HG02981 (cell line): ENCODE measurements around the gene MDFIC2.

ENCODE experiments used
- ATAC-seq: cut with Tn5 transposase; IDR thresholded peaks from one replicate; pipeline ENCODE4 v1.9.1; 2021; ENCODE audit warnings: mild to moderate bottlenecking, moderate library complexity; ENCODE audit not compliant: unreplicated experiment

The MDFIC2 gene

GRCh38 chr3:70185661-70186060, 126.8 kb downstream of the MDFIC2 start:
- ATAC-seq, result no peak

- no peak for ATAC-seq
These were observed 128.5 kb downstream of the MDFIC2 start for GRCh38 chr3:70183781-70184504.

GRCh38 chr3:70182166-70182565, 130.3 kb downstream of the MDFIC2 start:
- no peak for ATAC-seq

GRCh38 chr3:70180664-70181063, 131.8 kb downstream of the MDFIC2 start:
- no peak for ATAC-seq

- no peak for ATAC-seq
These were observed 133.3 kb downstream of the MDFIC2 start for GRCh38 chr3:70179111-70179510.

DNA sequence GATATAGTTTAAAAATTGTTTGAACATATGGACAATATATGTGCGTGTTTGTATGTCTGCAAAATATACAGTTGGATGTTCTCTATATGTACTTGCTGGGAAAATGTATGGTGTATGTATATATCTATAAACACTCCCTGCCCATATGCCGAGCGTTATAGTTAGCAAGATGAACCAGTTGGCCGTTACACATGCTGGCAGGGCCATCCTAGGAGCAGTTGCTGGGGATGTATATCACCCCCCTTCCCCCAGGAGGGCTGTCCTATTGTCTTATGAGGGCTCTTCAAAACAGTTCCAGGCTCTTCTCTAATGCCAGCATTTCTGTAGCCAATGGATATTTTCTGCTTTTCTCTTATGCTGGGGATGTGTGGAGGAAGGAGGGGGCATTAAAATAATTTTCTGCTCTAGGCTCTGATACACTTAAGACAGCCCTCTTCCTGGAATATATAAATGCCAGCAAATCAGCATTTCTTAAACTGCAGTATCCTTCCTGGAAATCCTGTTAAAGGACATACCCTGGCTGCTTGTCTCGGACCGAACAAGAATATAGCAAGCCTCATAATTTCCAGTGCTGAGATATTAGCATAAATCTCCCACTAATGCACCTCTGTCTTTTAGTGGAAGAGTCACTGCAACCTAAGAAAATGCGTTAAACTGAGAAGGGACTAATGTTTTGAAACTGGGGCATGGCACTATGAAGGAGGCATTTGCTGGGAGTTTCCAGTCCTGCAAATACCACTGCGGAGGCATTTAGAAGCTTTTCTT, 134.4 kb downstream of the MDFIC2 start:
- ATAC-seq, result no peak

DNA sequence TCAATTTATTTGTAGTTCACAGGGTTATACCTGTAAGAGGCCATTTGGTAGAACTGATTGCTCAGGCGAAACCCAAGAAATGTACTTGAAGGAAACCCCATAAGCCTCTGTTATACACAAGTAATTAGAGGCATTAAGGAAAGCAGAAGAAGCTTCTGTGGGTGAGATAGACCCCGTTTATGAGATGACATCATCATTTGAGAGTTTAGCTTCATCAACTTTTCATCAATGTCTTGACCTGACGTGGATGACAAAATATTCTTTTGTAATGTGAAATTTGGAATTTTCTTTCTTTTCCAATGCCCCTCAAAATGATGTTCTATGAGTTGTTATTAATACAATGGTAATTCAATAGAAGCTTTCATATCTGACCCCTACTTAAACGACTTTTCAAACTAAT, 136.2 kb downstream of the MDFIC2 start:
- ATAC-seq, result no peak

- no peak for ATAC-seq
These were observed 155.6 kb downstream of the MDFIC2 start for GRCh38 chr3:70156808-70157207.

GRCh38 chr3:70150599-70150998, 161.8 kb downstream of the MDFIC2 start:
- ATAC-seq, result no peak

GRCh38 chr3:70149714-70150400, 162.6 kb downstream of the MDFIC2 start:
- ATAC-seq, result no peak
